Measurements from ENCODE around the gene GGT1.

Gene GGT1

DNA sequence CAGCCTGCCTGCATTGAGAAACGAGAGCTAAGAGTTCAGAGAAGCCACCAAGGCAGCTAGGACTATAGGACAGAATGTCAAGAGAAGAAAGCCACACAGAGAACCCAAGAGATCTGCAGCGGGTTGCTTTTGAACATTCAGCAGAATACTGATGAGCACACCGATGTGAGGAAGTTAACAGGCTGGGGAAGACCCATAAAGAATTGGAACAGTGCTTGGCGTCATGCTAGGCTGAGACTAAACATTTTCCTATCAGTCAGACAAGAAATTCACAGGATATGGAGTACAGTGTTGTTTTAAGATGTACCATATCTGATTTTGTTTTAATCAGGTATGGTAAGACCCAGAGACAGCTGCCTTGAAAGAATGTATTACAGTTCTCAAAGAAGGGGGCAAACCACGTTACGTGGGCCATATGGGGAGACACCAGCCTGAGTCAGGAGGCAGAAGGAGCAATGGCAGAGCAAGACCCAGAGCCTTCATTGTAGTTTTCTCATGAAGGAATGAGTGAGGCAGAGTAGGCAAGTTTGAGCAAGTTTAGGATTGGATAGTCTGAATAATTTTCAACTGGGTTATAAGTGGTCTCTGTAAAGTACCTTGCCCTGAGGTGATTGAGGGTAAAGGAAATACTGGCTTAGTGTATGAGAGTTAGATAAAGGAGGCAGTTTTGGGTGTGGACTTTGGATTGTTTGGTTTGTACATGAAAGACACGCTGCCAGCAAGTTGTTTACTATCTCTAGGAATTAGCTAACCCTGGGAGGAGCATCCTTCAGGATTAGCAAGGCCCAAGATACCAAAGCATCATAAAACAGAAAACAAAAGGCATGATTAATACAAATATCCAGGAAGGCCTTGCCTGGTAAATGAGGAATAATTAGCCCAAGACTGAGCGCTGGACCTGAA lies 24.4 kb upstream of the GGT1 start:
- no peaks in the 10 kb centered on the region for H3K4me1 Mint-ChIP-seq (ENCODE audit: low read depth)
- H3K27me3 Mint-ChIP-seq: no peaks in the 10 kb centered on the region
- H3K9me3 Mint-ChIP-seq (ENCODE audit: low read depth): no peaks in the 10 kb centered on the region
- no peaks in the 10 kb centered on the region for H3K36me3 Mint-ChIP-seq
- peak overlapping the region; percentile 65 for H3K27ac Mint-ChIP-seq
- no peak overlapping the region for H3K4me3 Mint-ChIP-seq

DNA sequence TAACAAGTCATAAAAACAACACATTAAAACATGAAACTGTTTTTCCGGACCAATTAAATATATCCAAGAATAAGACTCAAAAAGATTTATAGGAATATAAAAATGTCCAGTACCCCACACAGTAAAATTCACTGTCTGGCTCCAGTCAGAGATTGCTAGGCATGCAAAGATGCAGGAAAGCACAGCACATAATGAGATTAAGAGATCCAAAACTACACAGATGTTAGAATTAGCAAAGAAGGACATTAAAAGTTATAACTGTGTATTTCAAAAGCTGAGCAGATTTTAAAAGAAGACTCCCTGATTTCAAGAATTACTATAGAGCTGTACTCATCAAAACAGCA lies 23.8 kb upstream of the GGT1 start:
- H3K4me1 Mint-ChIP-seq (ENCODE audit: low read depth): no peaks in the 10 kb centered on the region
- H3K9me3 Mint-ChIP-seq (ENCODE audit: low read depth): no peaks in the 10 kb centered on the region
- no peaks in the 10 kb centered on the region for H3K36me3 Mint-ChIP-seq
- H3K27me3 Mint-ChIP-seq: no peaks in the 10 kb centered on the region
- H3K4me3 Mint-ChIP-seq: no peak overlapping the region
- no peak overlapping the region for H3K27ac Mint-ChIP-seq

DNA sequence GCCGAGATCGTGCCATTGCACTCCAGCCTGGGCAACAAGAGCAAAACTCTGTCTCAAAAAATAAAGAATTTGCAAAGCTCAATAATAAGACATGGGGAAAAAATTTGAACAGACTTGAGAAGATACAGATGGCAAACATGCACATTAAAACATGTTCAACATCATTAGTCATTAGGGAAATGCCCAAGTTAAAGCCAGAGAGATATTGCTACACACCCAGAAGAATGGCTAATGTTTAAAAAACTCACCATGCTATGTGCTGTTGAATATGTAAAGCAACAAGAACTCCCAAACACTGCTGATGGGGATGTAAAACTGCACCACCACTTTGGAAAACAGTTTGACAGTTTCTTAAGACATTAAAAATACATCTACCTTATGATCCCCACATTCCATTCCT lies 22.7 kb upstream of the GGT1 start:
- no peaks in the 10 kb centered on the region for H3K27me3 Mint-ChIP-seq
- no peaks in the 10 kb centered on the region for H3K9me3 Mint-ChIP-seq (ENCODE audit: low read depth)
- no peak overlapping the region for H3K27ac Mint-ChIP-seq

DNA sequence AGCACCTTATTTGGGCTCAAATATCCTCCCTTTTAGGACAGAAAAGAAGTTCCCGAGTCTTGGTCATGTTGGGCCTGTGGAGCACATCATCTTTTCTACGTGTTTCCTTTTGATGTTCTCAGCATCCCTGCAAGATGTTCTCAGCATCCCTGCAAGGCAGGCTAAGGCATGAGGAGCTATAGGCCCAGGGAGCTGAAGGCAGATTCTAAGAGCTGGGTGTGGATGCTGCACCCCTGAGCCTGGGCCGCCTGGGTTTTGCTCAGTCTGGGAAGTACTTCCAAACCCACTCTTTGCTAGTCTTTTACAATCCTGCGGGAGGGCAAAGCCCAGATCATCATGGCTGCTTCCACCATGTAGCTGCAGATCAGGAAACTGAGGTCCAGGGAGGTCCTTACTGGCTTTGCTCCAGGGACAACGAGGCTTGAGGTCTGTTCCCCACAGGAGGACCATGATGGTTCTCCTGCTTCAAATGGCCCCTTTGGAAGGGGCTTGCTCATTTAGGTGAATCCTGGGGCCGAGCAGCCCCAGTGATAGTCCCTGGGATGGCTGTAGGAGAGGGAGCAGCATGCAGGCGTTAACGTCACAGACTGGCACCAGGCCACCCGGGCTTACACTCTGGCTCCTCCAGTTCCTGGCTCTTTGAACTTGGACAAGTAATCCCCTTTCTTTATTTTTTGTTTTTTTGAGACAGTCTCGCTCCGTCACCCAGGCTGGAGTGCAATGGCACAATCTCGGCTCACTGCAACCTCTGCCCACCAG lies 20.8 kb upstream of the GGT1 start:
- Mint-ChIP-seq H3K4me1 (ENCODE audit: low read depth) (no peaks in the 10 kb centered on the region), H3K4me3 (no peak overlapping the region), H3K36me3 (no peaks in the 10 kb centered on the region), H3K27me3 (no peaks in the 10 kb centered on the region), H3K27ac (no peak overlapping the region), H3K9me3 (ENCODE audit: low read depth) (no peaks in the 10 kb centered on the region)

More for the DNA sequence above, 22.7 kb upstream of the GGT1 start:
- H3K4me1 Mint-ChIP-seq (ENCODE audit: low read depth): no peaks in the 10 kb centered on the region
- no peaks in the 10 kb centered on the region for H3K36me3 Mint-ChIP-seq
- H3K4me3 Mint-ChIP-seq: no peak overlapping the region

DNA sequence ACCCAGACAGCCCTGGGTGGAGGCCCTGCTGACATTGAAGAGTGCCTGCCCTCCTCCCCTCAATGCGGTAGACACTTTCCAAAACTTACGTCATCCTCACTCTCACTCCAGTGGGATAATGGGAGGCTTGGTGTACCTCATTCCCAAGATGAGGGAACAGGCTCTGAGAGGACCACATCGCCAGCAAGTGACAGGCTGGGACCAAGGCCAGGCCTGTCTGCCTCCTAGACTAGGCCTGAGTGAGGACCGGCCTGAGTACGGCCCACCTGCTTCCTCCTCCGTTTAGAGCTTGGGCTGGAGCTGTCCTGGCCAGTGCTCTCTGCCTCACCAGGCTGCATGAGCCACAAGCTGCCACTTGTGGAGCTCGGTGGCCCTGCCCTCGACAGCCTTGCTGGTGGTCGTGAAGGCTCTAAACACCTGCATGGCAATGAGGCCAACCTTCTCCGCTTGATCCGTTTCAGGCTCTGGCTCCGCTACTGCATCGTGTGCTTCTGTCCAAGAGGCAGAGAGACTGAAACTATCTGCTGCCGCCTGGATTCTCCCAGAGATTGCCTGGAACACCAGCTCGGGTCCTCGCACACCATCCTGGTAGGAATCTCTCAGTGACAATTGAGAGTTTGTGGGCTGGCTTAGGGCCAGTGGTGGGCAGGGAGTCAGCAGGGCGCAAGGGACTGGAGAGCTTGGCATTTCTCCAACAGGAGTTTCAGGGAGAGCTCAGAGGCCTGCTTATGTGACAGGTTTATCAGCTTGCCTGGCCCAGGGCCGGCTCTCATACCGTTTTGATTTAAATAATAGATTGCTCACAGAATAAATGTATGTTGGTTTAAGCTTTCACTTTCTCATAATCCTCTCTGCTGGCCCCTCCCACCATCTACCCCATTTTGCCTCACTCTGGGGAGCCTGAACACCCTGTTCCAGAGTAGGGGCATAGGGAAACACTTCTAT lies 19.5 kb upstream of the GGT1 start:
- Mint-ChIP-seq H3K27ac (no peak overlapping the region), H3K4me1 (ENCODE audit: low read depth) (no peaks in the 10 kb centered on the region), H3K9me3 (ENCODE audit: low read depth) (no peaks in the 10 kb centered on the region), H3K27me3 (no peaks in the 10 kb centered on the region), H3K4me3 (no peak overlapping the region), H3K36me3 (no peaks in the 10 kb centered on the region)

DNA sequence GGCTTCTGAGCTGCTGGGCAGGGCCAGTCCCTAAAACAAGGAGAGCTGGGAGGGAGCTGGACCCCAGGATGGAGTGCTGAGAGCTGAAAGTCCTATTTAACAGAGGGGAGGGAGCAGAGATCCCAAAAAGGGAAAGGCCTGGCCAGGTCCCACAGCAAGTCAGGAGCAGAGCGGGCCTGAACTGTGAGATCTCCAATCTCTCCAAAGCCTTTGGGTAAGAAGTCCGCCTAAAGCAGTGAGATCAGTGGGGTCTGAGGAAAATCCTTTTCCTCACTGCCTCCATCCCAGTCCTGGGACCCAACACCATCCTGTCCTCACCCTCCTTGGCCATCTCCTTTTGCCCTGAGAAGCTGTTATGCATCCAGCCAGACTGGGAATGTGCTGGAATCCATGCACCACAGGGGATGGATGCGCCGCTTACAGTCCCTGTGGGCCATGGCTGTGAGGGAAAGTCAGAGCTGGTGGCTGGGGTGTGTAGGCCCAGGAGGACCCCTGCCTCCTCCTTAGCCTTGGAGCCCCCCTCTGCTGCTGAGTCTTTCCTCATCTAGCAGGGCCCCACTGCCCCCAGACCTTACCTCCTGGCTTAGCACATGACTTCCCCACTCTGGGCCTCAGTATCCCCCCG lies 18.7 kb upstream of the GGT1 start:
- no peaks in the 10 kb centered on the region for H3K9me3 Mint-ChIP-seq (ENCODE audit: low read depth)
- H3K27me3 Mint-ChIP-seq: no peaks in the 10 kb centered on the region
- no peaks in the 10 kb centered on the region for H3K36me3 Mint-ChIP-seq
- H3K27ac Mint-ChIP-seq: no peak overlapping the region
- H3K4me1 Mint-ChIP-seq (ENCODE audit: low read depth): no peaks in the 10 kb centered on the region
- H3K4me3 Mint-ChIP-seq: no peak overlapping the region

DNA sequence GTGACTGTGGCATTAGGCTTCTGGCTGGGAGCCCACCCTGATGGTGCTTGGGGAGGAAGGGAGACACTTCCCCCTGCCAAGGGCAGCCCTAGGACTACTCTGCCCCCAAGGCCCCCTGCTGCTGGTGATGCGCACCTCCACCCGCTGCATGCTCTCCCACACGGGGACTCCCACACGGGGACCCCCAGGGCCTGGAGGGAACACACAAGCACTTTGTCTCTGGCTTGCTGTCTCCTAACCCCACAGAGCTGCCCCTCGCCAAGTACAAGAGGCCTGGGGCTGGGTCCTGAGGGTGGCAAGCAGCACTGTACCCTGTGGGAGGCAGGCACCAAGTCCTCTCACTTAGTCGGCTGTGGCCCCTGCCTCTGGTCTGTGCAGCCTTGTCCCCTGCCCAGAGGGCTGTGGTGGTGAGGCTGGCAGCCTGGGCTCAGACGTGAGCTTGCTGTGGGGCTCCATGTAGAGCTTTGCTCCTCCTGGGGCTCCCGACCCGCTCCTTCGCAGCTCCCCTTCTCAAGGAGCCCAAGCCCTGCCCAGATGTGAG lies 18.1 kb upstream of the GGT1 start:
- H3K9me3 Mint-ChIP-seq (ENCODE audit: low read depth): no peaks in the 10 kb centered on the region
- no peaks in the 10 kb centered on the region for H3K4me1 Mint-ChIP-seq (ENCODE audit: low read depth)
- H3K27ac Mint-ChIP-seq: no peak overlapping the region
- no peaks in the 10 kb centered on the region for H3K36me3 Mint-ChIP-seq
- no peaks in the 10 kb centered on the region for H3K27me3 Mint-ChIP-seq
- H3K4me3 Mint-ChIP-seq: no peak overlapping the region

DNA sequence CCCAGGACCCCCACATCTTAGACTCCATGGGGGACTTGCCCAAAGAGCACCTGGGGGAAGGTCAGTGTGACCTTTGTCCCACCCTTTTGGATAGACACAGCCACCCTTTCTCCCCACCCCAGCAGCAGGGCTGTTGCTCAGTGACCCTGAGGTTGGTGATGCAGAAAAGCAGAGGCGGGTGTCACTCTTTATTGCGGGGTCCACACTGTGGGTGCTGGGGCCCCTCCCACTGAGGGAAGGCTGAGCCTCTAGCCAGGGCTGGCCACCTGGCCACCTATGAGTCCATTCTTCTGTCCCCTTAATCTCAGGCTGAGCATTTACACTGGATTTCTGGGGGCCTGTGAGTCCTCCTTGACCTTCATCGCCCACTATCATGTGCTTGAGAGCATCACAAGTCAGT lies 17.5 kb upstream of the GGT1 start:
- H3K4me3 Mint-ChIP-seq: no peak overlapping the region
- H3K4me1 Mint-ChIP-seq (ENCODE audit: low read depth): no peaks in the 10 kb centered on the region
- H3K9me3 Mint-ChIP-seq (ENCODE audit: low read depth): no peaks in the 10 kb centered on the region

DNA sequence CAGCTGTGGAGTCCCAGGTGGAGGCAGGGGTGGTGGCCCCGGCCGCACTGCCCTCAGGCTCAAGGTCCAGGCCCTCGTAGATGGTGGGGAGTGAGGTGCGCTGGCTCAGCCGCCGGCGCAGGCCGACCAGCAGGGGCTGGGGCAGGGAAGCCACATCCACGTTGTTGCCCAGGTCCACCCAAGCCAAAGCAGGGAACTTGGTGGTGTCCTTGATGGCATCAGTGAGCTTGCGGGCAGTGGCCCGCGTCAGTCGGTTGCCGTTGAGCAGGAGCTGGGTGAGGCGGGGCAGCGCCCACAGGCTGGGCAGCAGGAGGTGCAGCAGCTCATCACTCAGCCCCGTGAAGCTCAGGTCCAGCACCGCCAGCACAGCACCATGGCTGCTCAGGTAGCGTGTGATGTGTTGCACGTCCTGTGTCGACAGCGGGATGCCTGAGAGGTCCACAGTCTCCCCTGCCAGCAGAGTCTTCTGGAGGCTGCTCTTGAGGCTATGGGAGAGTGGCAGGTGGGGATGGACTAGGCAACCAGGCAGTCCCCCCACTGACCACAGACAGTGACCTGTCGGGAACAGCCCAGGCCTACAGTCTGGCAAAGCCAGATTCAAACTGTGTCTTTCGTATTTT lies 17.0 kb upstream of the GGT1 start:
- H3K4me3 Mint-ChIP-seq: no peak overlapping the region
- H3K36me3 Mint-ChIP-seq: peaks cover 3% of the 10 kb centered on the region
- H3K27me3 Mint-ChIP-seq: no peaks in the 10 kb centered on the region

More for the DNA sequence above, 17.5 kb upstream of the GGT1 start:
- Mint-ChIP-seq H3K27ac (no peak overlapping the region), H3K36me3 (peaks cover under 1% of the 10 kb centered on the region), H3K27me3 (no peaks in the 10 kb centered on the region)

DNA sequence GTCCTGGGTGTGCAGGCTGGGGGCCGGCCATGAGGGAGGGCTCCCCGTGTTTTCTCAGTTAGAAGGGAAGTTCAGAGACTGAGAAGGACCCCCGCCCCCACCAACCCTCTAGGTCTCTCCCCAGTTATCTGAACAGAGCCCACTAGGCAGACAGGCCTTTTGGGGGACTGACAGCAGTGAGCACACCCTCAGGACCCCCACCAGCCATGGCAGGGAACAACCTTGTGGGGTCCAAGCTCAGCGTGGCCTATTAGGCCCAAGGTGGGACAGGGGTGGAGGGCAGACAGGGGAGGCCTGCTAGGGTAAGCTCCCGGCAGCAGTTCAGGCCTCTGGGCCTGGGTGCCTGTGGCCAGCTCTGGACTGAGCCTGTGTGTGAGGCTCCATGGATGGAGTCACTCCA lies 15.7 kb upstream of the GGT1 start:
- Mint-ChIP-seq H3K27ac (no peak overlapping the region), H3K9me3 (ENCODE audit: low read depth) (no peaks in the 10 kb centered on the region), H3K27me3 (no peaks in the 10 kb centered on the region), H3K4me3 (no peak overlapping the region), H3K36me3 (peaks cover 3% of the 10 kb centered on the region), H3K4me1 (ENCODE audit: low read depth) (peaks cover under 1% of the 10 kb centered on the region)

More for the DNA sequence above, 17.0 kb upstream of the GGT1 start:
- Mint-ChIP-seq H3K27ac (no peak overlapping the region), H3K9me3 (ENCODE audit: low read depth) (no peaks in the 10 kb centered on the region), H3K4me1 (ENCODE audit: low read depth) (no peaks in the 10 kb centered on the region)

DNA sequence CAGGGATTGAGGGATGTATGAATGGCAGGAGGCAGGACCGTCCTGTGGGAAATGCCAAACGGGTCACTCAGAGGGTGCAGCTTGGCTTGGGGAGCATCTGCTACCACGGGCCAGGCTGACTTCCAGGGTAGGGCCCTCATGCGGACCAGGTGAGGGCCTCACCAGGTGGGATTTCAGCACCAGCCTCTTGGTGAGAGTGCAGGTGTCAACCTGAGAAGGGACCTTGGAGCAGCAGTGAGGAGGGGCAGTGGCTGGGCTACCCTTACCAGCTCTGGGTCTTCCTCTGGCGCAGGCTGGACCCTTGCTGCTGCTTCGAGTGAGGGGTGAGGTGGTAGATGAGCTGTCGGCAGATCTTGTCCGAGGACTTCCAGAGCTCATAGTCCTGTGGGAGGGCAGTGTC lies 15.0 kb upstream of the GGT1 start:
- no peak overlapping the region for H3K4me3 Mint-ChIP-seq
- H3K36me3 Mint-ChIP-seq: peaks cover 3% of the 10 kb centered on the region
- no peaks in the 10 kb centered on the region for H3K9me3 Mint-ChIP-seq (ENCODE audit: low read depth)
- no peak overlapping the region for H3K27ac Mint-ChIP-seq
- peaks cover 1% of the 10 kb centered on the region for H3K27me3 Mint-ChIP-seq
- H3K4me1 Mint-ChIP-seq (ENCODE audit: low read depth): peaks cover 2% of the 10 kb centered on the region

DNA sequence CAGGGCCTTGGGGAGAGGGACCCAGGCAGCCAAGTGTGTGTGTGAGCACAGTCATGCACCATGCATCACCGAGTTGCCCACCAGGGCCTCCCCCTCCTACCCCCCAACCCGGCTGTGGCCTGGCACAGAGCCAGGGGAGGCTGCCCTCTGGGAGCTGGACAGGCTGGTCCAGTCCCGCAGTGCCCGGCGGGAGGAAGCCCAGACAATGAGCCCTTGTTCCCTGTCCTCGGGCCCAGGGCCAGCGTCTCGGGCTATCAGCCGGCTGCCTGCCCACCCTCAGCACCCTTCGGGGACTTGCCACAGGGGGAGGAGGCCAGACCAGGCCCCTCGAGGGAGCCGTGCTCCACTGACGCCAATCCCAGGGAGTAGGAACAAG lies 14.6 kb upstream of the GGT1 start:
- Mint-ChIP-seq H3K9me3 (ENCODE audit: low read depth) (no peaks in the 10 kb centered on the region), H3K4me3 (no peak overlapping the region), H3K4me1 (ENCODE audit: low read depth) (peaks cover 2% of the 10 kb centered on the region), H3K27ac (no peak overlapping the region), H3K36me3 (peaks cover 3% of the 10 kb centered on the region), H3K27me3 (peaks cover 1% of the 10 kb centered on the region)

DNA sequence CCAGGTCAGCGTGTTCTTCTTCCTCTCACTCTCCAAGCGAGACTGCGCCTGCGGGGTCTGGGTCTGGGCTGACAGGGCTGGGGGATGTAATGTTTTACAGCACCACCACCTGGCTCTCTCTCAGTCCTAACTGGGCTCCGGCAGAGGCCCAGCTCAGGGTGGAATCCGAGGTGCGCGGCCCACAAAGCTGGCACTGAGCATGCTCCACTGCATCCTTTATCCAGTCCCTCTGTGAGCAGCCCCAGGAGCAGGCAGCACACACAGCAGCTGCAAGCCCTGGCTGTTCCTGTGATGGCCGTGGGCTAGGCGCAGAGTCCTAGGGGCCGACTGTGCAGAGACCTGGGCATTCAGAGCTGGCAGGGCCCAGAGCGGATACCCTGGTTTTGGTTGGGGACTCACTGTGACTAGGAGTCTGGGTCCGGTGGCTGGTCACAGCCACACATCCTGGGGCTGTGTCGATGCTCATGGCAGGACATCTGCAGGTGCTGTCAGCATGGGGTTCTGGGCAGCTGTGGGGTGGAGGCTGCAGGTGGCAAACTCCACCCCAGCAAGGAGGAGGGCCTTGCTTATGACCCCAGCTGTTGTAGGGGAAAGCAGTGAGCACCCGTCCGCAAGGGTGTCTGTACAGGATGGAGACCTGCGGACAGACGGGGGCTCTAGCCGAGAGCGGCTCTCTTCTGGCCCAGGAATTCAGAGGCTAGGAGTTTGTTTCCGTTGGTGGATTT lies 14.1 kb upstream of the GGT1 start:
- H3K27ac Mint-ChIP-seq: no peak overlapping the region
- peaks cover 1% of the 10 kb centered on the region for H3K27me3 Mint-ChIP-seq
- H3K4me3 Mint-ChIP-seq: no peak overlapping the region
- H3K4me1 Mint-ChIP-seq (ENCODE audit: low read depth): peaks cover 2% of the 10 kb centered on the region
- peaks cover 3% of the 10 kb centered on the region for H3K36me3 Mint-ChIP-seq
- H3K9me3 Mint-ChIP-seq (ENCODE audit: low read depth): no peaks in the 10 kb centered on the region
